Testis (tissue), 2 donors: ENCODE measurements around the gene HOXC6.
"Not testable (repeated sequence)": the region's sequence is repeated elsewhere in the genome, so short reads cannot be mapped to it uniquely, and the experiment has no call there.

Experiments used
- CTCF ChIP-seq, 3 experiments: fragments of 450-650 bp in 2 of 3; fragments of 200-600 bp in 1 of 3; sonication (generic) in 1 of 3; IDR thresholded peaks; one replicate each; pipeline ENCODE4 v1.5.1; 2016 to 2019; ENCODE audit warnings: antibody characterized with exemption in 3 of 3, mild to moderate bottlenecking in 2 of 3, moderate library complexity in 1 of 3
- POLR2A ChIP-seq: fragments of 450-650 bp; IDR thresholded peaks from one replicate; pipeline ENCODE4 v1.6.1; 2017; ENCODE audit warnings: antibody characterized with exemption, mild to moderate bottlenecking, moderate library complexity

- TF ChIP-seq CTCF (IDR thresholded peaks at IDR 0.05); POLR2A: not testable (repeated sequence)
These were observed 49.6 kb downstream of the HOXC6 start for GRCh38 chr12:54077843-54078242.
